Measurements from ENCODE around the gene OR2S2. TPM values are rescaled to one million over a fixed set of nuclear protein-coding genes. Genes with fewer than 3 reads are reported as not detected.
"Not testable (repeated sequence)": the region's sequence is repeated elsewhere in the genome, so short reads cannot be mapped to it uniquely, and the experiment has no call there.

The OR2S2 gene
- total RNA-seq, 1 donor from 2014 or later: not detected

DNA sequence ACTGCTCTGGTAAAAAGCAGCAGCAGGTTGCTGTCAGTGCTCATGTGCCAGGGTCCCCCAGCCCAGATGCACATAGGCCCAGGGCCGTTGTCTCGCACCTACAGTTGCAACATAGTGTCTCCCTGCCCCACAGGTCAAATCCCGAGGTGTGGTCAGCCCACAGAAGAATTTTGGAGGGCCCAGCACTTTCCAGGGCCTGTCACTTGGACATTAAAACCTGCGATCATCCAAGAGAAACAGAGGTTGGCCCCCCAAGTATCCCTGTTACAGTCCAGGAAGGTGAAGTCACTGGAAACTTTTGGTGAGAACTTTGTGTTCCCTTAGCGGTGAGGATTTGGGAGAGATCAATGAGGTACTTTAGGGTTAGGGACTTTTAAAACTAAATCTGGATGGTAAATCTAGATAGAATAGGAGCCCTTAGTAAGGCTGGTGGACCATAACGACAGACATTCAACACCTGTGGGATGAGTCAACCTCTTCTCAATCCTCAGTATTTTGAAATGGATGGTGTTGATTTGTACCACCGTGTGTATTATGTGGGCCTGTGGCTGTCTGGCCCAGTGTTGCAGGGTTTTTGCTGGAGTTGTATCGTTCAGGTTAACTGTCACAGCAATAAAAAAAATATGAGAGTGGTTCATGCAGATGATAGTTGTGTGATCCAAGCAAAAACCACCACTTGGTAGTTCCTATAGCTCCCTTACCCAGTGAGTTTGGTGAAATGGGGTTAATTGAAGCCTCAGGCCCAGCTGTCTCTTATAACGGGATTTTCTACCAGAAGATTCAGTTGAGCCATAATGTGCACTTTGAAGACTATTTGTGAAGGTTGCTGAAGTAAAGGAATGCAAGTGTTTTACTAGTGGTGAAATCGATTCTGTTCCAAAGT is 19.2 kb downstream of the OR2S2 start:
- no peak for DNase-seq
- TF ChIP-seq, protein P1, sequence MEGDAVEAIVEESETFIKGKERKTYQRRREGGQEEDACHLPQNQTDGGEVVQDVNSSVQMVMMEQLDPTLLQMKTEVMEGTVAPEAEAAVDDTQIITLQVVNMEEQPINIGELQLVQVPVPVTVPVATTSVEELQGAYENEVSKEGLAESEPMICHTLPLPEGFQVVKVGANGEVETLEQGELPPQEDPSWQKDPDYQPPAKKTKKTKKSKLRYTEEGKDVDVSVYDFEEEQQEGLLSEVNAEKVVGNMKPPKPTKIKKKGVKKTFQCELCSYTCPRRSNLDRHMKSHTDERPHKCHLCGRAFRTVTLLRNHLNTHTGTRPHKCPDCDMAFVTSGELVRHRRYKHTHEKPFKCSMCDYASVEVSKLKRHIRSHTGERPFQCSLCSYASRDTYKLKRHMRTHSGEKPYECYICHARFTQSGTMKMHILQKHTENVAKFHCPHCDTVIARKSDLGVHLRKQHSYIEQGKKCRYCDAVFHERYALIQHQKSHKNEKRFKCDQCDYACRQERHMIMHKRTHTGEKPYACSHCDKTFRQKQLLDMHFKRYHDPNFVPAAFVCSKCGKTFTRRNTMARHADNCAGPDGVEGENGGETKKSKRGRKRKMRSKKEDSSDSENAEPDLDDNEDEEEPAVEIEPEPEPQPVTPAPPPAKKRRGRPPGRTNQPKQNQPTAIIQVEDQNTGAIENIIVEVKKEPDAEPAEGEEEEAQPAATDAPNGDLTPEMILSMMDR (IDR thresholded peaks at IDR 0.05; ENCODE audit: partially characterized antibody, unreplicated experiment): no peak
- Mint-ChIP-seq H3K27me3 (ENCODE audit: unreplicated experiment) (peaks cover 2% of the 10 kb centered on the region), H3K27ac (ENCODE audit: unreplicated experiment) (no peak overlapping the region), H3K36me3 (ENCODE audit: unreplicated experiment) (peaks cover 5% of the 10 kb centered on the region), H3K4me3 (ENCODE audit: unreplicated experiment) (no peak overlapping the region), H3K4me1 (ENCODE audit: low read depth, unreplicated experiment) (no peaks in the 10 kb centered on the region), H3K9me3 (ENCODE audit: unreplicated experiment) (peaks cover 2% of the 10 kb centered on the region)

DNA sequence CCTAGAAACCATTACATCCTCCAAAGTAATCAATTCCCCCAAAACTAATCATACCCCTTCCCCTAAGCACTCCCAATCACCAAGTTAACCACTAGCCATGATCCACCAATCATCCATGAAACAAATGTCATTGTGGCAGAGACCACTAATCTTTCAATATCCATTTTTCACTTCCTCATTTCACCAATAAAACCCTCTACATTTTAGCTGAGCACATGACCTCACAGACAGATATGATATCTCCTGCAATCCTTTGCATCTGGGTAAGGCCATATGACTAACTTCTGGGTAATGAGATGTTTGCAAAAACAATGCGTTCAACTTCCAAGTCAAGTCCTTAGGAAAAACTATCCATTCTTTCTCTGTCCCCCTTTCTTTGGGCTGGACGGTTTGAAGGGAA is 20.7 kb downstream of the OR2S2 start:
- Mint-ChIP-seq H3K27ac (ENCODE audit: unreplicated experiment) (no peak overlapping the region), H3K4me1 (ENCODE audit: low read depth, unreplicated experiment) (no peaks in the 10 kb centered on the region), H3K27me3 (ENCODE audit: unreplicated experiment) (no peaks in the 10 kb centered on the region), H3K36me3 (ENCODE audit: unreplicated experiment) (peaks cover 4% of the 10 kb centered on the region), H3K9me3 (ENCODE audit: unreplicated experiment) (peaks cover 2% of the 10 kb centered on the region), H3K4me3 (ENCODE audit: unreplicated experiment) (no peak overlapping the region)
- TF ChIP-seq, protein P1 (IDR thresholded peaks at IDR 0.05; ENCODE audit: partially characterized antibody, unreplicated experiment): no peak
- DNase-seq: no peak

DNA sequence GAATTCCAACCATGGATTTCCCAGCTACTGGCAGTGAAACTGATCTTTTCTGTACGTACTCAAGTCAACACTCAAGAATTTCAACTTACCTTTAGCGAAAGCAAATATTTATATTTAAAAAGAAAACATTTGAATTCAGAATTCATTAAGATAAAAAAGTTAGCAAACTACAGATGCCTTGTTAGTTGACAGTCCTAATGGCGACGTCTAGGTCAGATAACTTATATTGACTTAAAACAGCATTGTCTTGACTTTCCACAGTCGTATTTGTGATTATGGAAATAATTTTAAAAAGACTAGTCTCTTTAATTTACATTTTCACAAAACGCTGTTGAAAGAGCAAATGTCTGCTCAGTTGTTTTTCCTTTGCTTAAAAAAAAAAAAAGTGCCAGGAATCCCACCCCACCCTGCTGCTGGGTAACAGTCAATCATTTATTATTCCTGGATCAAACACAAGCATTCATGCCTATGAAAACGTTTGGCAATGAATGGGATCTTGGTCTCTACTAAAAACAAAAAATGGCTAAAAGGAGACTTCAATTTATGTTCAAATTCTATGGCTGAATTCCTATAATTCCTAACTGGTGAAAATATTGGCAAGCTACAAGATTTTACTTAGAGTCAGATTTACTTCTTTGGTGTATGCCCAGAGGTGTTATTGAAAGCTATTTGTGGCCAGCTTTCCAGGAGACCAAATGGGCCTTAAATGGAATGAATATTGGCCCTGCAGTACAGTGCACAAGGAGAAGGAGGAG is 22.0 kb downstream of the OR2S2 start:
- Mint-ChIP-seq H3K36me3 (ENCODE audit: unreplicated experiment) (peaks cover 4% of the 10 kb centered on the region), H3K4me3 (ENCODE audit: unreplicated experiment) (no peak overlapping the region), H3K9me3 (ENCODE audit: unreplicated experiment) (peaks cover 2% of the 10 kb centered on the region), H3K4me1 (ENCODE audit: low read depth, unreplicated experiment) (no peaks in the 10 kb centered on the region), H3K27me3 (ENCODE audit: unreplicated experiment) (peaks cover 1% of the 10 kb centered on the region), H3K27ac (ENCODE audit: unreplicated experiment) (no peak overlapping the region)
- TF ChIP-seq, protein P1 (IDR thresholded peaks at IDR 0.05; ENCODE audit: partially characterized antibody, unreplicated experiment): no peak
- no peak for DNase-seq

DNA sequence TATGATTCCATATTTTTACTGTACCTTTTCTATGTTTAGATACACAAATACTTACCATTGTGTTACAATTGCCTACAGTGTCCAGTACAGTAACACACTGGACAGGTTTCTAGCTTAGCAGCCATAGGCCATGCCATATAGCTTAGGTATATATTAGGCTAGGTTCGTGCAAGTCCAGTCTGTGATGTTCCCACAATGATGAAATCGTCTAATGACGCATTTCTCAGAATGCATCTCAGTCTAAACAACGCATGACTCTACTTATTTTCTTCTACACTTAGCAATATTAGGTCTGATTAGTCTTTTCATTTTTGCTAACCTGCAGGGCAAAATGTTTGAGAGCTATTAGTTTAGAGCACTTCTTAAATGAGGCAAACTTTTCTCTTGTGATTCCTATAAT is 22.7 kb downstream of the OR2S2 start:
- Mint-ChIP-seq H3K9me3 (ENCODE audit: unreplicated experiment) (no peaks in the 10 kb centered on the region), H3K27ac (ENCODE audit: unreplicated experiment) (no peak overlapping the region), H3K4me3 (ENCODE audit: unreplicated experiment) (no peak overlapping the region), H3K36me3 (ENCODE audit: unreplicated experiment) (peaks cover 4% of the 10 kb centered on the region), H3K4me1 (ENCODE audit: low read depth, unreplicated experiment) (no peaks in the 10 kb centered on the region), H3K27me3 (ENCODE audit: unreplicated experiment) (peaks cover 1% of the 10 kb centered on the region)
- DNase-seq: no peak
- TF ChIP-seq, protein P1 (IDR thresholded peaks at IDR 0.05; ENCODE audit: partially characterized antibody, unreplicated experiment): no peak

DNA sequence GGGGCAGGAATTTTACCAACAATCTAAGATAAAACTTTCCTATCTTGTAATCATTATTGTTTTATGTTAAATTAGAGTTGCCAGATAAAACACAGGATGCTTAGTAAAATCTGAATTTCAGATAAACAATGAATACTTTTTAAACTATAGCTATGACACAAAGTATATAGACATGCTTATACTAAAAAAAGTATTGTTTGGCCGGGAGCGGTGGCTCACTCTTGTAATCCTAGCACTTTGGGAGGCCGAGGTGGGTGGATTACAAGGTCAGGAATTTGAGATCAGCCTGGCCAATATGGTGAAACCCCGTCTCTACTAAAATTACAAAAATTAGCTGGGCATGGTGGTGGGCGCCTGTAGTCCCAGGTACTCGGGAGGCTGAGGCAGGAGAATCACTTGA is 23.9 kb downstream of the OR2S2 start:
- H3K4me3 Mint-ChIP-seq (ENCODE audit: unreplicated experiment); DNase-seq; H3K4me1 Mint-ChIP-seq (ENCODE audit: low read depth, unreplicated experiment); H3K9me3 Mint-ChIP-seq (ENCODE audit: unreplicated experiment); H3K27ac Mint-ChIP-seq (ENCODE audit: unreplicated experiment); H3K27me3 Mint-ChIP-seq (ENCODE audit: unreplicated experiment); H3K36me3 Mint-ChIP-seq (ENCODE audit: unreplicated experiment): not testable (repeated sequence)
